HCEC 1CT (cell line): Measurements from ENCODE around the gene ACACA.
A peak's percentile ranks its signal among the peaks of the same experiment; 100 is the strongest.

Experiments
- DNase-seq: peaks from one replicate; pipeline ENCODE4 v3.0.0-alpha.2; 2017

ACACA gene

GRCh38 chr17:37219876-37220606 lies 186.6 kb downstream of the ACACA start:
- no peak for DNase-seq

- DNase-seq, result no peak
Measured at GRCh38 chr17:37218849-37219248, 187.8 kb downstream of the ACACA start.

- no peak for DNase-seq
Measured at GRCh38 chr17:37214416-37214815, 192.2 kb downstream of the ACACA start.

DNA sequence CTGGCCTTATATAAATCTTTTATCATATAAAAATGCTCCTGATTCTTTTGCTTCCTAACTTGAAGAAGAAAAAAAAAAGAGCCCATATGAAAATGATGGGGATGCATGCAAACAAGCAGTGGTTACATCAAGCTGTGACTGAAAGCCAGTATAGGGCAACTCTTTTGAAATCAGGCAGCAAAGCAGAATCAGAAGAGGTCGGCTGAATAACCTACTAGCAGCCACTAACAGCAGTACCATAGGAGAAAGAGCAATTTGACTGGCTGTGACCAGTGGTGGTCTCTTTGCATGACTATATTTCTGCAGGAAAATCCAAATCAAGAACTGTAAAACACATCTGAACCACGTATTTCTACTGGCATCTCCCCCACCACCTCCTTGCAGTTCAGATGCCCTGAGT lies 192.7 kb downstream of the ACACA start:
- no peak for DNase-seq

GRCh38 chr17:37212179-37212578 lies 194.5 kb downstream of the ACACA start:
- no peak for DNase-seq

- no peak for DNase-seq
Measured at GRCh38 chr17:37211136-37211535, 195.5 kb downstream of the ACACA start.

- DNase-seq, result no peak
Measured at GRCh38 chr17:37207103-37207502, 199.5 kb downstream of the ACACA start.

- DNase-seq, result no peak
Measured at GRCh38 chr17:37206299-37206698, 200.3 kb downstream of the ACACA start.

GRCh38 chr17:37200497-37200896 lies 206.1 kb downstream of the ACACA start:
- no peak for DNase-seq

- no peak for DNase-seq
Measured at GRCh38 chr17:37197336-37197735, 209.3 kb downstream of the ACACA start.

GRCh38 chr17:37194208-37194607 lies 212.4 kb downstream of the ACACA start:
- DNase-seq, result no peak

GRCh38 chr17:37191219-37191618 lies 215.4 kb downstream of the ACACA start:
- peak; percentile 39 for DNase-seq

DNA sequence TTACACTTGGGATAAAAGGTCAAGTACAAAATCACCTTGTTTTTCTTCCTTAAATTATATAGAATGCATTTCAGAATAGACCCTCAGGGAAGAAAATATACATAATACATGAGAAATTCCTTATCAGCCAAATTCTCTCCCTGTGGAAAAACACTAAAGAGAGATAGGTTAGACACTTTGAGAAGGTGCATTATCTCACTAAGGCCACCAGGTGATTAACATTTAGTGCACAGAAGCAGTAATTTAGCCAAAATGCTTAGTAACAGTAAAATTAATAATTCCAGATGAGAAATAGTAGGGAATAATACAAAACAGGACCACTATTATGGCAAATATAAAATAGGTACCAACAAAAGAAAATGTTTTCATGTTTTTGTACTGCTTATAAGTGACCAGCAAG lies 216.1 kb downstream of the ACACA start:
- no peak for DNase-seq

DNA sequence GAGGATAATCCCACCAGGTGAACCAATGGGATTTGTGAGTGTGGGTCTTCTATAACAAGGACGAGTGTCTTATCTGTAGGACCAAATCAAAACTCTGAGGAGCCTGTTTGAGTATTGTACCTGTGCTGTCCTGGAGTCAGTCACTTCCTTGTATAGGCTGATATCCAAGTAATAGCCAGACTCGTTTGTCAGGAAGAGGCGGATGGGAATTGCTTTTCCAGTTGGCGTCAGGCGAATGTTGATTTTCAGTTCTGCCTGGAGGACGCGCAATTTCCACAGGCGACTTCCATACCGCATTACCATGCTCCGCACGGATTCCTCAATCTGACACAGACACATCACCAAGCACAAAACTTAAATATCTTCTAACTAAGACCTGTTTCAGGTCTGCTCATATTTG lies 218.5 kb downstream of the ACACA start:
- DNase-seq, result no peak

GRCh38 chr17:37187262-37187661 lies 219.4 kb downstream of the ACACA start:
- peak; percentile 20 for DNase-seq

GRCh38 chr17:37182786-37183465 lies 223.7 kb downstream of the ACACA start:
- peak; percentile 34 for DNase-seq

DNA sequence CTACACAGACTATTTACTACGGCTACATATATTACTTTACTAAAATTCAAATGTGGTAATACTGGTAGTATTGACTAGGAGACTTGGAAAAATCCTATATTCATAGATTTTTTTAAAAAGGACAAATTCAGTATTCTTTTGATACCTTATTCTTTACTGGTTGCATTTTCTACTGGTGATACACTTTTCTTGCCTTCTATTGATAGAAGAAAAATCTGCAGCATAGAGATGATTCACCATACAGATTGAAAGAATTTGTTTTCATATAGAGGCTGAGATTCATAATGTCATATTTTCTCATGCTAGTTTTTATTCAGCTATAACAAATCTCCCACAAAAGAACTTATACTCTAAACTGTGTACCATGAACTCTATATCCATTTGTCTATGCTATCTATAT lies 226.3 kb downstream of the ACACA start:
- DNase-seq, result peak; percentile 42

- DNase-seq, result peak; percentile 92
Measured at GRCh38 chr17:37179893-37180292, 226.7 kb downstream of the ACACA start.

- DNase-seq, result no peak
Measured at GRCh38 chr17:37177254-37177870, 229.3 kb downstream of the ACACA start.

- DNase-seq, result peak; percentile 39
Measured at GRCh38 chr17:37176723-37177122, 229.9 kb downstream of the ACACA start.

DNA sequence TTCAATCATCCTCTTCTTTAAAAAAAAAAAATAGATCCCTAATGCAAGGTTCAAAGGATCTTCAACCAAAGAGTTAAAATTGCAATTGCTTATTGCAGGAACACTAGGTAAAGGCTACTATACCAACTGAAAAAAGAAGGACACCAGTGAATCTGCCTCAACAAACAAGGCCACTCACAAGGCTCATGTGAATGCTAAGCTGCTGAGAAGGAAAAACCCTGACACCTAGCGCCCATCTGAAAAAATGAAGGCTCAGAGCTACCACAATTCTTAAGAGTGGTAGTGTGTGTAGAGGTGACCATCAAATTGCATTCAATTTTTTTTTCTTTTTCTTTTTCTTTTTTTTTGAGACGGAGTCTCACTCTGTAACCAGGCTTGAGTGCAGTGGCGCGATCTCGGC lies 232.4 kb downstream of the ACACA start:
- no peak for DNase-seq

- no peak for DNase-seq
Measured at GRCh38 chr17:37170881-37171425, 235.7 kb downstream of the ACACA start.

GRCh38 chr17:37168731-37169353 lies 237.8 kb downstream of the ACACA start:
- no peak for DNase-seq
